SU-DHL-6 (cell line): Measurements from ENCODE around the gene FAM229A.
A peak's percentile ranks its signal among the peaks of the same experiment; 100 is the strongest.

Experiments
- H2AFZ ChIP-seq: fragments of 200-600 bp; sonication (generic); 2 replicates; pipeline ENCODE4 v1.6.1; 2014; ENCODE audit warnings: low read depth, mild to moderate bottlenecking, moderate library complexity, mixed read lengths, antibody characterized with exemption, low read length; ENCODE audit not compliant: severe bottlenecking
- H3F3A ChIP-seq: fragments of 200-600 bp; shearing (Covaris generic); 2 replicates; pipeline ENCODE4 v1.6.0; 2016; ENCODE audit warnings: antibody characterized with exemption, mild to moderate bottlenecking; ENCODE audit not compliant: insufficient read depth
- H3K27ac ChIP-seq: fragments of 200-600 bp; sonication (generic); 2 replicates; pipeline ENCODE4 v1.5.1; 2016; ENCODE audit warnings: low read depth, mild to moderate bottlenecking, low read length, moderate library complexity, mixed read lengths
- H3K27me3 ChIP-seq: fragments of 200-600 bp; sonication (generic), shearing (Covaris generic); 2 replicates; pipeline ENCODE4 v1.6.0; 2014; ENCODE audit warnings: mild to moderate bottlenecking, low read length
- H3K36me3 ChIP-seq: fragments of 200-600 bp; sonication (generic); 2 replicates; pipeline ENCODE4 v1.6.1; 2014; ENCODE audit warnings: mild to moderate bottlenecking, low read length, mixed read lengths
- H3K4me2 ChIP-seq: fragments of 300-600, 200-600 bp; shearing (Covaris generic), sonication (generic); 2 replicates; pipeline ENCODE4 v1.6.0; 2014; ENCODE audit warnings: low read length, low read depth, mild to moderate bottlenecking; ENCODE audit not compliant: poor library complexity, severe bottlenecking
- H3K4me3 ChIP-seq: fragments of 200-600 bp; sonication (generic); 2 replicates; pipeline ENCODE4 v1.5.1; 2014; ENCODE audit warnings: antibody characterized with exemption, low read length, mild to moderate bottlenecking, mixed read lengths; ENCODE audit not compliant: insufficient read depth, poor library complexity, severe bottlenecking
- H3K79me2 ChIP-seq: fragments of 200-600 bp; sonication (generic); 2 replicates; pipeline ENCODE4 v1.6.1; 2014; ENCODE audit warnings: mild to moderate bottlenecking, low read length, moderate library complexity; ENCODE audit not compliant: insufficient read depth
- H3K9ac ChIP-seq: fragments of 200-600 bp; sonication (generic); 2 replicates; pipeline ENCODE4 v1.7.0; 2014; ENCODE audit warnings: mild to moderate bottlenecking, low read length
- H3K9me2 ChIP-seq: fragments of 200-600 bp; sonication (generic); replicated peaks from 2 replicates; pipeline ENCODE4 v1.6.1; 2014; ENCODE audit warnings: low read length; ENCODE audit not compliant: insufficient read depth
- H3K9me3 ChIP-seq: fragments of 200-600 bp; sonication (generic); 2 replicates; pipeline ENCODE4 v1.6.1; 2014; ENCODE audit warnings: low read length, mixed read lengths; ENCODE audit not compliant: insufficient read depth
- H4K20me1 ChIP-seq: fragments of 200-600 bp; sonication (generic); 2 replicates; pipeline ENCODE4 v1.6.1; 2014; ENCODE audit warnings: low read depth, mild to moderate bottlenecking, antibody characterized with exemption, low read length, moderate library complexity, mixed read lengths
- CTCF ChIP-seq: fragments of 200-600 bp; sonication (generic); IDR thresholded peaks from one replicate; pipeline ENCODE4 v1.5.1; 2017; ENCODE audit warnings: antibody characterized with exemption, mild to moderate bottlenecking, low read length, moderate library complexity; ENCODE audit not compliant: insufficient read depth, poor library complexity, severe bottlenecking
- EZH2phosphoT487 ChIP-seq: fragments of 200-600 bp; sonication (generic), shearing (Covaris generic); conservative IDR thresholded peaks from 2 replicates; pipeline ENCODE4 v1.6.1; 2018; ENCODE audit warnings: mild to moderate bottlenecking, antibody characterized with exemption, low read length, moderate library complexity, mixed read lengths

FAM229A gene

DNA sequence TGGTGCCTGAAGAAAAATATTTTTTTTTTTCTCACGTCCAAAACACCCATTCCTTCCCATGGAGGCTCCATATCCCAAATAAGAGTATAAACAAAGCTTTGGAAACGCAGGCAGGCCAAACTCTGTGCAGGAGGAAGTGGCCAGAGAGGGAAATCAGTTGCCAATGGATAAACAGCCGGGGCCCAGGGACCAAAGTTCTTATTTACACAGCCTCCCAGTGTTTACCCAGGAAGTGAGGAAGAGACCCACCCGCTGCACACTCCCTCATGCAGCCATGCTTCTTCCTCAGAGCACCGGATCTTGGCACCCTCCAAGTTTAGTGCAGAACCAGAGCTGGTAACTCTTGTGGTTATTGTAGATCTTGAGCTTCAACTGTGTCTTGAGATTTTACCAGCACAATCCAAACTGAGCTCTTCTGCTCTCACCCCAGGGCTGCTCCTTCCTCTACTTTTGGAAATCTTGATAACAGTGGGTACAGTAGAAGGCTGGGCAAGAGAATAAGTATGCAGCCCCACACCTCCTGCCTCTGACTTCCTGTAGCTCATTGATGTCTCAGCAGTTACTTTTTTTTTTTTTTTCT lies 40.5 kb downstream of the FAM229A start:
- peaks cover 52% of the 10 kb centered on the region for H3K36me3 ChIP-seq
- peaks cover 60% of the 10 kb centered on the region for H3F3A ChIP-seq
- H3K4me3 ChIP-seq: no peak overlapping the region

GRCh38 chr1:32318127-32318869 lies 44.0 kb downstream of the FAM229A start:
- no peak overlapping the region for H3K9ac ChIP-seq

More for the DNA sequence above, 40.5 kb downstream of the FAM229A start:
- H3K9me3 ChIP-seq: no peaks in the 10 kb centered on the region
- H2AFZ ChIP-seq: no peak overlapping the region
- TF ChIP-seq CTCF: no peak
- TF ChIP-seq EZH2phosphoT487: no peak
- H3K27me3 ChIP-seq: no peaks in the 10 kb centered on the region
- H3K27ac ChIP-seq: peak overlapping the region; percentile 90
- H3K9ac ChIP-seq: peak overlapping the region; percentile 15; the same call in 1 of the 2 replicates
- H3K9me2 ChIP-seq: no peaks in the 10 kb centered on the region
- H3K4me2 ChIP-seq: peak overlapping the region; percentile 46
- H4K20me1 ChIP-seq: no peaks in the 10 kb centered on the region
- peaks cover 61% of the 10 kb centered on the region for H3K79me2 ChIP-seq

DNA sequence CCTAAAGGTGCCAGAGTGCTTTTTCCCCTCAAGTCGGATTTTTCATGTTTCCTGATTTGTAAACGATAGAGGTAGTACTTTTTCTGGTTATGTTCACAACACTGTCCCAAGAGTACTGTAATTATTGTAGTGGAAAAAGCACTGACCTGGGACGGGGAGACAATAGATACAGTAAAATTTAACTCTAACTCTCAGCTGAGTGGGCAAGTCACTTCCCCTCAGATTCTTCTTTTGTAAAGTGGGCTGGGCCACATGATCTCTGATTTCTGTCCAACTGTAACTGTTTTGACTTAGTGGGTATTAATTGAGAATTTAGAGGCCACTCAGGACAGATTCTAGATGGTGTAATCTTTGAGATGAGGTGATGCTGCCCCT lies 45.4 kb downstream of the FAM229A start:
- Histone ChIP-seq H3K9ac (peak overlapping the region; percentile 35), H3K4me3 (no peak overlapping the region), H3K36me3 (peaks cover 42% of the 10 kb centered on the region), H3K27me3 (no peaks in the 10 kb centered on the region), H3K9me2 (no peaks in the 10 kb centered on the region), H3K4me2 (peak overlapping the region; percentile 62), H3F3A (peaks cover 55% of the 10 kb centered on the region), H3K79me2 (peaks cover 77% of the 10 kb centered on the region), H3K9me3 (no peaks in the 10 kb centered on the region), H3K27ac (peak overlapping the region; percentile 94), H4K20me1 (no peaks in the 10 kb centered on the region), H2AFZ (no peak overlapping the region)
- no peak for TF ChIP-seq CTCF
- TF ChIP-seq EZH2phosphoT487: no peak

More at GRCh38 chr1:32318127-32318869, 44.0 kb downstream of the FAM229A start:
- Histone ChIP-seq H3K9me2 (no peaks in the 10 kb centered on the region), H3F3A (peaks cover 62% of the 10 kb centered on the region), H3K4me2 (no peak overlapping the region), H3K36me3 (peaks cover 41% of the 10 kb centered on the region), H3K9me3 (no peaks in the 10 kb centered on the region), H2AFZ (no peak overlapping the region), H4K20me1 (no peaks in the 10 kb centered on the region), H3K27me3 (no peaks in the 10 kb centered on the region), H3K79me2 (peaks cover 74% of the 10 kb centered on the region), H3K4me3 (no peak overlapping the region), H3K27ac (peak overlapping the region; percentile 94)
- TF ChIP-seq EZH2phosphoT487 (no peak), CTCF (no peak)
